ENCODE data around the gene NFATC1. TPM values are rescaled to one million over a fixed set of nuclear protein-coding genes. Genes with fewer than 3 reads are reported as not detected.

Gene NFATC1
- polyA plus RNA-seq, 1 of the 3 experiments (the other 2 are of a cell fraction) = 0.02 TPM

DNA sequence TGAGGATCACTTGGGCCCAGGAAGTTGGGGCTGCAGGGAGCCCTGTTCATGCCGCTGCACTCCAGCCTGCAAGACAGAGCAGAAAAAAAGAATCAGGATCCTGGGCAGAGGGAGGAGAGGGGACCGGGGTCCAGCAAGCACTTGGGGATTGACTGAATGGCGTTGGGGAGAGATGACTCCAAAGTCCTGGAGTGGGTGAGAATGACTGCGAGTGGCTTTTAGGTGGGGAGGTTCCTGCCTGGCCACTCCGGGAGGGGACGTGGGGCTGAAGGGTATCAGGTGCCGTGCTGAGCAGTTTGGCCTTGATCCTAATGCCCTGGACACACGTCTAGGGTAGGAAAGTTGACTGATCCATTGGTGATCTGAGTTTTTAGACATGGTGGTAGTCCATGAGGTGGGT is 3.5 kb upstream of the NFATC1 start:
- peaks cover 76% of the 10 kb centered on the region for H3K27me3 ChIP-seq (ENCODE audit: insufficient read depth)
- H3K36me3 ChIP-seq (replicated peaks in 1 of 2; ENCODE audit: control insufficient read depth in 1 of 2, insufficient read depth in 2 of 2, low read length in 1 of 2) = no peaks in the 10 kb centered on the region
- H3K79me2 ChIP-seq (ENCODE audit: insufficient read depth) = no peaks in the 10 kb centered on the region
- H3K4me3 ChIP-seq (ENCODE audit: low read depth in 2 of 2, low read length in 1 of 2) = no peak overlapping the region
- H3K4me1 ChIP-seq (ENCODE audit: control insufficient read depth in 1 of 2, insufficient read depth in 2 of 2, low read depth in 1 of 2, low read length in 1 of 2) = no peaks in the 10 kb centered on the region; a peak in 1 of 4 replicates
- no peak for TF ChIP-seq MEF2A (IDR thresholded peaks at IDR 0.05; ENCODE audit: borderline replicate concordance, low read depth)
- TF ChIP-seq JUND (IDR thresholded peaks at IDR 0.05) = no peak
- TF ChIP-seq GABPA (IDR thresholded peaks at IDR 0.05; ENCODE audit: low read depth) = no peak
- no peak overlapping the region for H2AFZ ChIP-seq (ENCODE audit: low read depth)
- no peaks in the 10 kb centered on the region for H3K9me2 ChIP-seq
- no peaks in the 10 kb centered on the region for H3F3A ChIP-seq (replicated peaks; ENCODE audit: insufficient read depth)
- DNase-seq = no peak
- 8% methylated on average over 7 of the region's 8 CpGs for WGBS (ENCODE audit: low lambda C conversion rate)
- H4K20me1 ChIP-seq (ENCODE audit: insufficient read depth) = 0 out of 2 replicates have a peak, but pooled peaks cover 3% of the 10 kb centered on the region
- no peak overlapping the region for H3K27ac ChIP-seq (ENCODE audit: low read depth in 2 of 2, low read length in 1 of 2)
- no peaks in the 10 kb centered on the region for H3K9me3 ChIP-seq
- ChIA-PET POLR2A (no interaction called here), CTCF (interaction anchor here (1.4 to 4.2 kb wide), 3 partner anchors 12 to 138 kb away, joined by 4 to 32 read pairs (median 13); no protein-coding TSS in a partner anchor)
- H3K9ac ChIP-seq = no peak overlapping the region
- H3K4me2 ChIP-seq = no peak overlapping the region

DNA sequence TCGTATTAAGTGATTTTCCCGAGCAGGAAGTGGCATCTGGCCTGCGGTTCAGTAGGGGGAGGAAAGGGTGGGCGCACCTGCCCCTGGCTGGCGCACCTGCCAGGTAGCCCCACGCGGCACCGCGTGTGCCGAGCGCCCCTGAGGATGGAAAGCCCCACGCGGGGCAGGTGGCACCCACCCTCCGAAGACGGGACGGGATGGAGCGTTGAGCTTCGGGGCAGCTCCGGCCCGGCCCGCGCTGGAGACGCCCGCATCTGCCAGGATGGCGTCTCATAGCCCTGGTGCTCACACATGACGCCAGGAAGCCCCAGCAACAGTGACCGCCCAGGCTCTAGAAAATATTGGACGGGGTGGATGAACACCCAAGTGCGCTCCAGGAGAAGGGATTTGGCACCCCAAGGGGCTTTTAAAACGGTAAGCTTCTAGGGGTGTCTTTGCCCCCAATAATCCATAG is 2.5 kb upstream of the NFATC1 start:
- Histone ChIP-seq H2AFZ (ENCODE audit: low read depth) (no peak overlapping the region), H3K27me3 (ENCODE audit: insufficient read depth) (peaks cover 76% of the 10 kb centered on the region), H3K27ac (ENCODE audit: low read depth in 2 of 2, low read length in 1 of 2) (no peak overlapping the region), H3F3A (replicated peaks; ENCODE audit: insufficient read depth) (no peaks in the 10 kb centered on the region), H3K36me3 (replicated peaks in 1 of 2; ENCODE audit: control insufficient read depth in 1 of 2, insufficient read depth in 2 of 2, low read length in 1 of 2) (no peaks in the 10 kb centered on the region), H3K79me2 (ENCODE audit: insufficient read depth) (no peaks in the 10 kb centered on the region), H3K4me2 (peak overlapping the region; percentile 47; the same call in 1 of the 2 replicates), H3K9me2 (no peaks in the 10 kb centered on the region), H3K9me3 (no peaks in the 10 kb centered on the region), H3K4me1 (ENCODE audit: control insufficient read depth in 1 of 2, insufficient read depth in 2 of 2, low read depth in 1 of 2, low read length in 1 of 2) (no peaks in the 10 kb centered on the region; a peak in 1 of 4 replicates), H4K20me1 (ENCODE audit: insufficient read depth) (0 out of 2 replicates have a peak, but pooled peaks cover 3% of the 10 kb centered on the region), H3K4me3 (ENCODE audit: low read depth in 2 of 2, low read length in 1 of 2) (peak overlapping the region in 1 of 2 experiments; percentile 23; a peak in 1 of 4 replicates), H3K9ac (no peak overlapping the region)
- no peak for TF ChIP-seq MEF2A (IDR thresholded peaks at IDR 0.05; ENCODE audit: borderline replicate concordance, low read depth)
- TF ChIP-seq FOSL2 (IDR thresholded peaks at IDR 0.05; ENCODE audit: borderline replicate concordance, low read depth) = no peak
- WGBS (ENCODE audit: low lambda C conversion rate) = 7% methylated on average over 6 of the region's 30 CpGs
- ChIA-PET POLR2A (no interaction called here), CTCF (interaction anchor here (0.7 to 2.0 kb wide), 3 partner anchors 13 to 252 kb away, joined by 3 to 13 read pairs (median 4); no protein-coding TSS in a partner anchor)
- no peak for DNase-seq

DNA sequence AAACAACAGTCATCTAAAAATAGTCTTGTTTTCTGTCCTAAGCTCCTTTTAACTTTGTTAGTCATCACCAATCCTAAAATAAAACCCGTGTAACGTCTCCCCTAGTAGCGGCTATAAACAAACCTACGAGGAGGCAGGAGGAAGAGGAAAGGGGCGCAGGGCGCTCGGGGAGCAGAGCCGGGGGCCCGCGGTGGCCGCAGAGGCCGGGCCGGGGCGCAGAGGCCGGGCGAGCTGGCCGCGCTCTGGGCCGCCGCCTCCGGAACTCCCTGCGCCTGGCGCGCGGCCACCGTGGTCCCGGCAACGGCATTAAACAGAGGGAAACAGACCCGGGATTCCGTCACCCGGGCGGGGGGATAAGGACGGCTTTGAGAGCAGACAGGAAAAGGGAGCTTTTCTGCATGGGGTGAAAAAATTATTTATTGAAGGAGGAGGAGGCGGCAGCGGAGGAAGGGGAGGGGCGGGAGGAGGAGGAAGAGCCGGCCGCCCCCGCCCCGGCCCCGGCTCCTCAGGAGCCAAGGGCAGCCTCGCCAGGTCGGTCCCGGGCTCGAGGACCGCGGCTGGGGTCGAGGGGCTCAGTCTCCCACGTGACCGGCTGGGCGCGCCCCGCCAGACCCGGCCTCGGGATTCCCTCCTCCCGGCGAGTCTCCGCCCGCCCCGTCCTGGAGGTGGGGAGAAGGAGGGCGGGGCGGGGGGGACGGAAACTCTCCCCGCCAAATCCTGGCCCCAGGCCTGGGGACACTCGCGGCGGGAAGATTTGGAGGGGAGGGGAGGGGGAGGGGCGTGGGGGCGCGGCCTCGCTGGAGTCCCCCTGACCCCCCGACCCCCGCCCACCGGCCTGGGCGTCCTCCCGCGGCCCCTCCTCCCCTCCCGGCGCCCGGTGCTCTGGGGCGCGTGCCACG is 1.8 kb upstream of the NFATC1 start:
- no peaks in the 10 kb centered on the region; a peak in 1 of 4 replicates for H3K4me1 ChIP-seq (ENCODE audit: control insufficient read depth in 1 of 2, insufficient read depth in 2 of 2, low read depth in 1 of 2, low read length in 1 of 2)
- peak; percentile 83 for DNase-seq
- no peaks in the 10 kb centered on the region for H3K79me2 ChIP-seq (ENCODE audit: insufficient read depth)
- ChIA-PET POLR2A (no interaction called here), CTCF (interaction anchor here (0.7 to 2.0 kb wide), 3 partner anchors 14 to 251 kb away, joined by 3 to 13 read pairs (median 4); no protein-coding TSS in a partner anchor)
- peak overlapping the region in 1 of 2 experiments; percentile 23; a peak in 2 of 4 replicates for H3K4me3 ChIP-seq (ENCODE audit: low read depth in 2 of 2, low read length in 1 of 2)
- H3K27me3 ChIP-seq (ENCODE audit: insufficient read depth) = peaks cover 76% of the 10 kb centered on the region
- H3F3A ChIP-seq (replicated peaks; ENCODE audit: insufficient read depth) = no peaks in the 10 kb centered on the region
- no peaks in the 10 kb centered on the region for H3K9me2 ChIP-seq
- H3K36me3 ChIP-seq (replicated peaks in 1 of 2; ENCODE audit: control insufficient read depth in 1 of 2, insufficient read depth in 2 of 2, low read length in 1 of 2) = no peaks in the 10 kb centered on the region
- no peak overlapping the region for H3K27ac ChIP-seq (ENCODE audit: low read depth in 2 of 2, low read length in 1 of 2)
- H3K9ac ChIP-seq = no peak overlapping the region
- peaks cover 6% of the 10 kb centered on the region; the same call in 1 of the 2 replicates for H4K20me1 ChIP-seq (ENCODE audit: insufficient read depth)
- 2% methylated on average over 29 of the region's 83 CpGs for WGBS (ENCODE audit: low lambda C conversion rate)
- no peaks in the 10 kb centered on the region for H3K9me3 ChIP-seq
- H2AFZ ChIP-seq (ENCODE audit: low read depth) = no peak overlapping the region
- peak overlapping the region; percentile 47; the same call in 1 of the 2 replicates for H3K4me2 ChIP-seq
- TF ChIP-seq, protein P1, sequence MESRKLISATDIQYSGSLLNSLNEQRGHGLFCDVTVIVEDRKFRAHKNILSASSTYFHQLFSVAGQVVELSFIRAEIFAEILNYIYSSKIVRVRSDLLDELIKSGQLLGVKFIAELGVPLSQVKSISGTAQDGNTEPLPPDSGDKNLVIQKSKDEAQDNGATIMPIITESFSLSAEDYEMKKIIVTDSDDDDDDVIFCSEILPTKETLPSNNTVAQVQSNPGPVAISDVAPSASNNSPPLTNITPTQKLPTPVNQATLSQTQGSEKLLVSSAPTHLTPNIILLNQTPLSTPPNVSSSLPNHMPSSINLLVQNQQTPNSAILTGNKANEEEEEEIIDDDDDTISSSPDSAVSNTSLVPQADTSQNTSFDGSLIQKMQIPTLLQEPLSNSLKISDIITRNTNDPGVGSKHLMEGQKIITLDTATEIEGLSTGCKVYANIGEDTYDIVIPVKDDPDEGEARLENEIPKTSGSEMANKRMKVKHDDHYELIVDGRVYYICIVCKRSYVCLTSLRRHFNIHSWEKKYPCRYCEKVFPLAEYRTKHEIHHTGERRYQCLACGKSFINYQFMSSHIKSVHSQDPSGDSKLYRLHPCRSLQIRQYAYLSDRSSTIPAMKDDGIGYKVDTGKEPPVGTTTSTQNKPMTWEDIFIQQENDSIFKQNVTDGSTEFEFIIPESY (IDR thresholded peaks at IDR 0.05; ENCODE audit: borderline replicate concordance, low read depth) = no peak
- TF ChIP-seq NRF1 (IDR thresholded peaks at IDR 0.05; ENCODE audit: low read depth, low read length) (no peak), GATA2 (CRISPR knock-in tag; IDR thresholded peaks at IDR 0.05) (no peak), FOXJ3 (CRISPR knock-in tag; IDR thresholded peaks at IDR 0.05) (no peak), MXI1 (IDR thresholded peaks at IDR 0.05; ENCODE audit: low read depth, low read length) (no peak)
- TF ChIP-seq, protein P2, sequence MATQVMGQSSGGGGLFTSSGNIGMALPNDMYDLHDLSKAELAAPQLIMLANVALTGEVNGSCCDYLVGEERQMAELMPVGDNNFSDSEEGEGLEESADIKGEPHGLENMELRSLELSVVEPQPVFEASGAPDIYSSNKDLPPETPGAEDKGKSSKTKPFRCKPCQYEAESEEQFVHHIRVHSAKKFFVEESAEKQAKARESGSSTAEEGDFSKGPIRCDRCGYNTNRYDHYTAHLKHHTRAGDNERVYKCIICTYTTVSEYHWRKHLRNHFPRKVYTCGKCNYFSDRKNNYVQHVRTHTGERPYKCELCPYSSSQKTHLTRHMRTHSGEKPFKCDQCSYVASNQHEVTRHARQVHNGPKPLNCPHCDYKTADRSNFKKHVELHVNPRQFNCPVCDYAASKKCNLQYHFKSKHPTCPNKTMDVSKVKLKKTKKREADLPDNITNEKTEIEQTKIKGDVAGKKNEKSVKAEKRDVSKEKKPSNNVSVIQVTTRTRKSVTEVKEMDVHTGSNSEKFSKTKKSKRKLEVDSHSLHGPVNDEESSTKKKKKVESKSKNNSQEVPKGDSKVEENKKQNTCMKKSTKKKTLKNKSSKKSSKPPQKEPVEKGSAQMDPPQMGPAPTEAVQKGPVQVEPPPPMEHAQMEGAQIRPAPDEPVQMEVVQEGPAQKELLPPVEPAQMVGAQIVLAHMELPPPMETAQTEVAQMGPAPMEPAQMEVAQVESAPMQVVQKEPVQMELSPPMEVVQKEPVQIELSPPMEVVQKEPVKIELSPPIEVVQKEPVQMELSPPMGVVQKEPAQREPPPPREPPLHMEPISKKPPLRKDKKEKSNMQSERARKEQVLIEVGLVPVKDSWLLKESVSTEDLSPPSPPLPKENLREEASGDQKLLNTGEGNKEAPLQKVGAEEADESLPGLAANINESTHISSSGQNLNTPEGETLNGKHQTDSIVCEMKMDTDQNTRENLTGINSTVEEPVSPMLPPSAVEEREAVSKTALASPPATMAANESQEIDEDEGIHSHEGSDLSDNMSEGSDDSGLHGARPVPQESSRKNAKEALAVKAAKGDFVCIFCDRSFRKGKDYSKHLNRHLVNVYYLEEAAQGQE (IDR thresholded peaks at IDR 0.05; ENCODE audit: low read depth, low read length) = no peak
- TF ChIP-seq, protein P3, sequence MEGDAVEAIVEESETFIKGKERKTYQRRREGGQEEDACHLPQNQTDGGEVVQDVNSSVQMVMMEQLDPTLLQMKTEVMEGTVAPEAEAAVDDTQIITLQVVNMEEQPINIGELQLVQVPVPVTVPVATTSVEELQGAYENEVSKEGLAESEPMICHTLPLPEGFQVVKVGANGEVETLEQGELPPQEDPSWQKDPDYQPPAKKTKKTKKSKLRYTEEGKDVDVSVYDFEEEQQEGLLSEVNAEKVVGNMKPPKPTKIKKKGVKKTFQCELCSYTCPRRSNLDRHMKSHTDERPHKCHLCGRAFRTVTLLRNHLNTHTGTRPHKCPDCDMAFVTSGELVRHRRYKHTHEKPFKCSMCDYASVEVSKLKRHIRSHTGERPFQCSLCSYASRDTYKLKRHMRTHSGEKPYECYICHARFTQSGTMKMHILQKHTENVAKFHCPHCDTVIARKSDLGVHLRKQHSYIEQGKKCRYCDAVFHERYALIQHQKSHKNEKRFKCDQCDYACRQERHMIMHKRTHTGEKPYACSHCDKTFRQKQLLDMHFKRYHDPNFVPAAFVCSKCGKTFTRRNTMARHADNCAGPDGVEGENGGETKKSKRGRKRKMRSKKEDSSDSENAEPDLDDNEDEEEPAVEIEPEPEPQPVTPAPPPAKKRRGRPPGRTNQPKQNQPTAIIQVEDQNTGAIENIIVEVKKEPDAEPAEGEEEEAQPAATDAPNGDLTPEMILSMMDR (IDR thresholded peaks at IDR 0.05) = no peak
